GM19238 (cell line): ENCODE data around the gene CPNE2.
"Not testable (repeated sequence)": the region's sequence is repeated elsewhere in the genome, so short reads cannot be mapped to it uniquely, and the experiment has no call there.

ENCODE experiments used
- DNase-seq: peaks from one replicate; pipeline ENCODE4 v3.0.0; 2011; ENCODE audit warnings: low spot score; ENCODE audit not compliant: insufficient read length

Gene CPNE2

DNA sequence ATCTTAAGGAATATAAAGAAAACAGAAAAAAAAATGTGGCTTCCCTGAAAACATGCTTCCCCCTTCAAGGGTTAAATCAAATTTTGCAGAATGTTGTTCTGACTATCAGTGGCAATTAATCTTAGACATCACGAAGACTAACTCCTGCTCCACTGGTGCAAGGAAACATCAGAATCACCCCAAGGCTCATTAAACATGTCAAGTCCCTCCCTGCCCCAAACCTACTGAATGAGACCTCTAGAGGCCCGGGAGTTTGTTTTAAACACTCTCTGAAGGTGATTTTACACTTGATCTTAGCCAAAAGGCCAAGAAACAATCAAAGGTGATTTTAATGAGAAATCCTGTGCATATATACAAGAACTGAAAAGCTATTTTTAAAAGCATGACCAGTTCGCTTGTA lies 75.2 kb downstream of the CPNE2 start:
- DNase-seq, result no peak

GRCh38 chr16:57167953-57168352 lies 75.6 kb downstream of the CPNE2 start:
- no peak for DNase-seq

GRCh38 chr16:57169327-57169726 lies 76.9 kb downstream of the CPNE2 start:
- no peak for DNase-seq

- DNase-seq, result no peak
Observed at GRCh38 chr16:57172721-57173290, 80.4 kb downstream of the CPNE2 start.

DNA sequence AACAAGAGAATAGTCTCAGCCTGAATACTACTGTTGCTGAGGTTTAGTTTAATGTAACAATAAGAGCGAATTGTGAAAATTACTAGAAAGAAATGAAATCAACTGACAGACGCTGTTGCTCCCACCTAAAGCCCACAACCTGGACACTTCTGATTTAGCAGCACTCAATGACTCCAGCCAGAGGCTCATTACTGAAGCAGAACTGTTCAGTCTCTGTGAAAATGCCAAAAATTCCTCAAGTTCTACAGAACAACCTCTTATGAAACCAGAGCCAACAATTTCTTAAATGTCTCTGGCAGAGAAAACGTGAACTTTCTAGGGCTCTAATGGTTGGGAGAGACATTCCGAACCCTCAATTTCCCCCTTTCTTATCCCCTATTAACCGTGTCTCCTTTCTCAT lies 83.5 kb downstream of the CPNE2 start:
- DNase-seq, result no peak

GRCh38 chr16:57178196-57178595 lies 85.8 kb downstream of the CPNE2 start:
- DNase-seq, result no peak

- DNase-seq, result no peak
Observed at GRCh38 chr16:57178793-57179212, 86.4 kb downstream of the CPNE2 start.

GRCh38 chr16:57179215-57179828 lies 86.9 kb downstream of the CPNE2 start:
- no peak for DNase-seq

DNA sequence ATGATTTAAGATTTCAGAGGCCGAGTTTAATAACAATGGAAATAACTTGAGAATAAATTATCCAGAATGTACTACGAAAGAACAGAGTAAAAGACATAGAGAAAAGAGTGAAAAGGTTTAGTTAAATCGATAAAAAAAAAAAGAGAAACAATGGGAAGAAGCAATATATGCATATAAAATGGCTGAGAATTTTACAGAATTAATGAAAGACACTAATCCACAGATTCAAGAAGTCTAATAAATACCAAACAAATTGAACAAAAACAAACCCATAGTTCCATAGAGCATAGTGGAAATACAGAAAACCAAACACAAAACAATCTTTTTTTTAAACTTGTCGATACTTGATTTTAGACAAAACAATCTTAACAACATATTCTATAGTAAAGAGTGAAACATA lies 91.7 kb downstream of the CPNE2 start:
- DNase-seq, result no peak

DNA sequence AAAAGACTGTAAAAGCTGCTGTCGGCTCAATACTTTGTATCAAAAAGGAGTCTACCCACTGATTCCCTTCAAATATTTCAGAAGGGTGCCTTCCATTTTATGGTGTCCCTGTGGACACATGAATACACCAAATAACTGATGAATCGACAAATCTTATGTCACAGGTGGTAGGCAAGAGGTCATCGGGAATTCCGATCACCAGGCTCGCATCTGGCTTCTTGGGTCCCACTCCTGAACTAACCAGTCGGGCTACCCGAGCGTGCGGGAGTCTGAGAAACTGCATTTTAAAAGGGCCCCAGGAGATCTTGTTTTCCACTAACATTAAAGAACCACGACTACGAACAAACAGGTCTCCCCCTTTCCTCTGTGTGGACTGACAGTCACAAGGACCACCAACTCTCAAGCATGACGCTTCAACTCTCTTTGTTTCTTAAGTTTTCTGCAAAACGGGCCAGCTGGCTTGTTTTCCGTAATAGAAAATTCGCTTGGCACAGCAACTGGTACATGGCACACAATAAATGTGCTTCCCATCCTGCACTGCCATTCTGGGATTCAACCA lies 92.6 kb downstream of the CPNE2 start:
- no peak for DNase-seq

DNA sequence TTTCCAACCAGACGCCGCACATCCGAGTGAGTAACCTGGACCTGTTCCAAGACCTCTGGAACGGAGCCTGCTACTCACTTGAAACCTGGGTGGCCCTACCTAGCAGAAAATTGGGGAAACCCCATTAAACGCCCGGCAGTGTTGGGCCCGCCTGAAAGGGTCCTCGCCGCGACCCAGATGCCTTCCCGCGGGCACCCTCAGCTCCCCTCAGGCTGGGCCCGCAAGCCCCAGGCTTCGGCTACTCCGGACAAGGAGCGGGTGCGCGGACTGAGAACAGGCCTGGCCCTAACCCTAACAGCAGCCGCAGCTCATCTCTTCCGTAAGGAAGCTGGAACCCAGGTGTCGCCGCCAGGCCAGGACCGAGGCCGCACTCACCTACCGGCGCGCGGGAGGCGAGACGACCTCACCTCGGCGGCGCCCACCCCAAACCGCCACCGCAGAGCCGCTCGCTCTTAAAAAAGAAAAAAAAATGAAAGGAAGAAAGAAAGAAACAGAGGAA lies 93.1 kb downstream of the CPNE2 start:
- DNase-seq, result peak; percentile 37

DNA sequence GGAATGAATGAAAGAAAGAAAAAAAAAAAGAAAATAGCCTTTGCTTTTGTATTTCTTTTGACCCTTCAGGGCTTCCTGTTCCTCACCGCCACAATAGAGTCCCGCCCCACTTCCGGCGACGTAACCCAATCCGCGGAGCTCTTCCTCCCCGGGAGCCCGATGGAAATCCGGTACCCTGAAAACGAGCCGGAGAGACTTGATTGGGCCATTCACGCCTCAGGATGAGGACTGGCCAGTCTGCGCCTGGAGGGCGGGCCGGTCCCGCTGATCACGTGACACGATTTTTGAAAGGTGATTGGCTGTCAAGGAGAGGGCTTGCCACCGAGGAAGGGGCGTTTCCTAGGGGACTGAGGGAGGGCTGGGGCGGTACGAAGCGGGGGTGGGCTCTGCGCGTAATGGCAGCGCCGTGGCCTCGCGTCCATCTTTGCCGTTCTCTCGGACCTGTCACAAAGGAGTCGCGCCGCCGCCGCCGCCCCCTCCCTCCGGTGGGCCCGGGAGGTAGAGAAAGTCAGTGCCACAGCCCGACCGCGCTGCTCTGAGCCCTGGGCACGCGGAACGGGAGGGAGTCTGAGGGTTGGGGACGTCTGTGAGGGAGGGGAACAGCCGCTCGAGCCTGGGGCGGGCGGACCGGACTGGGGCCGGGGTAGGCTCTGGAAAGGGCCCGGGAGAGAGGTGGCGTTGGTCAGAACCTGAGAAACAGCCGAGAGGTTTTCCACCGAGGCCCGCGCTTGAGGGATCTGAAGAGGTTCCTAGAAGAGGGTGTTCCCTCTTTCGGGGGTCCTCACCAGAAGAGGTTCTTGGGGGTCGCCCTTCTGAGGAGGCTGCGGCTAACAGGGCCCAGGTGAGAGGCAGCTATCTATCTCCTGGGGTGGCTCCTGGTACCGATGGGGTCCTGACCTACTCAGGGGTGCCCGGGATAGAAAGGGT lies 93.8 kb downstream of the CPNE2 start, which contains the start of the genes PSME3IP1 and RSPRY1:
TSS of gene PSME3IP1 (minus strand) at position 95 of the 927 bp plus-strand sequence. CDS start 12,185 bp downstream, outside the sequence.
TSS of gene RSPRY1 (plus strand) at position 385 of the 927 bp plus-strand sequence. CDS start 18,330 bp downstream, outside the sequence.
- DNase-seq, result peak; percentile 97

GRCh38 chr16:57186872-57187854 lies 94.8 kb downstream of the CPNE2 start:
- no peak for DNase-seq

- not testable (repeated sequence) for DNase-seq
Observed at GRCh38 chr16:57187902-57188710, 95.7 kb downstream of the CPNE2 start.

DNA sequence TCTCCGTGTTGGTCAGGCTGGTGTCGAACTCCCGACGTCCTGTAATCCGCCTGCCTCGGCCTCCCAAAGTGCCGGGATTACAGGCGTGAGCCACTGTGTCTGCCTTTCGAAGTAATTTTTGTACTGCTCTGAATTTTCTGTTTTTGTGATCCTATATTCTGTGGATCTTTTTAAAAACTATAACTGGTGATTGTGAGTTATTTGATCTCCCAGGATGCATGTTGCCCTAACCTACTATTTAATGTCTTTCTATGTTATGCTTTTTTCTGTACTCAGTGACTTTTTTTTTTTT lies 96.3 kb downstream of the CPNE2 start:
- DNase-seq, result no peak

- not testable (repeated sequence) for DNase-seq
Observed at GRCh38 chr16:57189527-57189926, 97.1 kb downstream of the CPNE2 start.

DNA sequence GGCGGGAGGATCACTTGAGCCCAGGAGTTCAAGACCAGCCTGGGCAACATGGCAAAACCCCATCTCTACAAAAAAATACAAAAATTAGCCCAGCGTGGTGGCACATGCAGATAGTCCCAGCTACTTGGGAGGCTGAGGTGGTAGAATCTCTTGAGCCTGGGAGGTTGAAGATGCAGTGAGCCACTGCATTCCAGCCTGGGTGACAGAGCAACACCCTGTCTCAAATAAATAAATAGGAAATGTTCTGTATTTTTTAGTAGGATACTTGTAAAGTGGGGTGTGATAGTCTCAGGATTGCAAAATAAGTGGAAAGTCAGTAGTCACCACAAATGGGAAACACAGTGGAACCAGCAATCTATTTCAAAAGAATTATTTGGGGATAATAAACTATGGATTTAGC lies 97.8 kb downstream of the CPNE2 start:
- no peak for DNase-seq

GRCh38 chr16:57191056-57191571 lies 98.7 kb downstream of the CPNE2 start:
- no peak for DNase-seq

DNA sequence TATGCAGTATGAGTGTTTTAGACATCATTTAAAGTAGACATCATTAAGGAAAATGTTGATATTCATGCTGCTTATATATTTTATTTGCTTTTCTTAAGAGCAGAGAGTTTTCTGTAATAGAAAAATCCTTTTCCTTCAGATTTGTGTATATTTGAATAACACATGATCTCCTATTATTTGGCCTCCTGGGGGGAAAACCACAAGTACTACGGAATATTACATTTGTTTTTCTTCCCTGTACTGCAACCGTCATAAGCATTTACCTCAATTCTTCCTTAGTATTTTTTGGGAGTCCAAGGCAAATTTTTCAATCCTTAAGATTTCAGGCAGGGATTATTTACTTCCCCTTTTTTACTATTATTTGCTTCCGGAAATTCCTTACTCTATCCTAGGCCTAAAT lies 99.8 kb downstream of the CPNE2 start:
- DNase-seq, result no peak
